GM23248 (cell line): Measurements from ENCODE around the gene MYO5B. TPM values are rescaled to one million over a fixed set of nuclear protein-coding genes. Genes with fewer than 3 reads are reported as not detected.

Experiments used
- DNase-seq: peaks from one replicate; pipeline ENCODE4 v3.0.0-alpha.2; 2015
- H2AFZ ChIP-seq: fragments of 200-600 bp; sonication (generic); 2 replicates; pipeline ENCODE4 v1.6.1; 2016; ENCODE audit warnings: antibody characterized with exemption
- H3F3A ChIP-seq: fragments of 200-600 bp; sonication (generic); 2 replicates; pipeline ENCODE4 v1.6.1; 2016; ENCODE audit warnings: mild to moderate bottlenecking, antibody characterized with exemption, mixed run types; ENCODE audit not compliant: insufficient read depth
- H3K27ac ChIP-seq: fragments of 200-600 bp; sonication (generic); 2 replicates; pipeline ENCODE4 v1.5.1; 2016; ENCODE audit warnings: mild to moderate bottlenecking
- H3K27me3 ChIP-seq: fragments of 200-600 bp; sonication (generic); replicated peaks from 2 replicates; pipeline ENCODE4 v1.6.1; 2016; ENCODE audit warnings: mild to moderate bottlenecking; ENCODE audit not compliant: insufficient read depth
- H3K36me3 ChIP-seq: fragments of 200-600 bp; sonication (generic); 2 replicates; pipeline ENCODE4 v1.6.1; 2016; ENCODE audit warnings: low read depth, mild to moderate bottlenecking
- H3K4me1 ChIP-seq: fragments of 200-600 bp; sonication (generic); 2 replicates; pipeline ENCODE4 v1.6.1; 2016; ENCODE audit warnings: mild to moderate bottlenecking; ENCODE audit not compliant: insufficient read depth
- H3K4me2 ChIP-seq: fragments of 200-600 bp; sonication (generic); one replicate; pipeline ENCODE4 v1.6.1; 2016; ENCODE audit warnings: mild to moderate bottlenecking; ENCODE audit not compliant: unreplicated experiment
- H3K4me3 ChIP-seq: fragments of 200-600 bp; sonication (generic); 2 replicates; pipeline ENCODE4 v1.5.1; 2016; ENCODE audit warnings: mild to moderate bottlenecking
- H3K79me2 ChIP-seq: fragments of 200-600 bp; sonication (generic); 2 replicates; pipeline ENCODE4 v1.6.1; 2016; ENCODE audit warnings: mild to moderate bottlenecking; ENCODE audit not compliant: insufficient read depth
- H3K9ac ChIP-seq: fragments of 200-600 bp; sonication (generic); 2 replicates; pipeline ENCODE4 v1.6.1; 2016; ENCODE audit warnings: mild to moderate bottlenecking
- H3K9me2 ChIP-seq: fragments of 200-600 bp; sonication (generic); 2 replicates; pipeline ENCODE4 v1.6.1; 2016; ENCODE audit warnings: mixed run types, mild to moderate bottlenecking, moderate library complexity; ENCODE audit not compliant: insufficient read depth
- H3K9me3 ChIP-seq: fragments of 200-600 bp; sonication (generic); one replicate; pipeline ENCODE4 v1.6.1; 2017; ENCODE audit warnings: low read depth
- H4K20me1 ChIP-seq: fragments of 200-600 bp; sonication (generic); 2 replicates; pipeline ENCODE4 v1.6.0; 2016; ENCODE audit not compliant: insufficient read depth
- EZH2 ChIP-seq: fragments of 200-600 bp; sonication (generic); IDR thresholded peaks from 2 replicates; pipeline ENCODE4 v1.6.1; 2018; ENCODE audit warnings: antibody characterized with exemption, mild to moderate bottlenecking; ENCODE audit not compliant: insufficient read depth, poor library complexity, severe bottlenecking
- EZH2phosphoT487 ChIP-seq: fragments of 200-600 bp; sonication (generic); IDR thresholded peaks from 2 replicates; pipeline ENCODE4 v1.6.1; 2018; ENCODE audit warnings: antibody characterized with exemption, moderate library complexity, mild to moderate bottlenecking, low read depth; ENCODE audit not compliant: insufficient read depth
- WGBS, 2 experiments: methylation state at CpG; one replicate each; pipeline ENCODE4 v1.1.6; 2015 to 2017; ENCODE audit warnings: low lambda C conversion rate in 2 of 2, low coverage in 1 of 2; ENCODE audit errors: missing lambda C conversion rate in 2 of 2; 5-methylcytosine and 5-hydroxymethylcytosine counted together
- in situ Hi-C: fragments of 300-500 bp; cut with MboI; formaldehyde crosslinking; loops from 2 replicates; pipeline ENCODE4 v1.15.0; 2020
- polyA plus RNA-seq: library from polyadenylated mRNA; unstranded; fragments of >200 nt; fragmentation: Nextera tagmentation; extraction: Ambion mirVana; gene quantifications from 2 replicates; pipeline ENCODE4 v1.2.1, GENCODE V29; 2016
- total RNA-seq: library from RNA; depleted of rRNA; stranded (reverse); fragments of >200 nt; shearing (Covaris generic); gene quantifications from 2 replicates; pipeline ENCODE4 v1.2.3, GENCODE V29; 2014

MYO5B gene
- total and polyA plus RNA-seq, 2 experiments from 2014 or later, result 0.03 TPM; not detected in 1

GRCh38 chr18:49847524-49847923, 347.4 kb downstream of the MYO5B start:
- H3K27me3 ChIP-seq, result no peaks in the 10 kb centered on the region; the same call in 1 of the 2 replicates
- no peaks in the 10 kb centered on the region for H4K20me1 ChIP-seq
- H3K27ac ChIP-seq, result no peak overlapping the region
- no peak for DNase-seq
- H3F3A ChIP-seq, result 0 out of 2 replicates have a peak, but pooled peaks cover 4% of the 10 kb centered on the region
- 88% methylated on average over 8 of the region's 8 CpGs for WGBS, 2 experiments
- no peaks in the 10 kb centered on the region for H3K36me3 ChIP-seq
- no peaks in the 10 kb centered on the region for H3K9me3 ChIP-seq
- H3K79me2 ChIP-seq, result no peaks in the 10 kb centered on the region
- H2AFZ ChIP-seq, result no peak overlapping the region
- in situ Hi-C loops, result no loop called here
- H3K4me3 ChIP-seq, result no peak overlapping the region
- TF ChIP-seq EZH2phosphoT487, result no peak
- no peak for TF ChIP-seq EZH2
- no peaks in the 10 kb centered on the region for H3K9me2 ChIP-seq
- H3K4me2 ChIP-seq, result no peak overlapping the region
- H3K4me1 ChIP-seq, result peaks cover 19% of the 10 kb centered on the region
- no peak overlapping the region for H3K9ac ChIP-seq

- no peak overlapping the region for H3K4me2 ChIP-seq
- 59 to 67% methylated on average over 7 to 10 of the region's 10 CpGs for WGBS, 2 experiments
Observed at GRCh38 chr18:49846718-49847470, 348.1 kb downstream of the MYO5B start.

GRCh38 chr18:49846361-49846662, 348.6 kb downstream of the MYO5B start:
- no peak overlapping the region for H3K9ac ChIP-seq
- peaks cover 19% of the 10 kb centered on the region for H3K4me1 ChIP-seq
- in situ Hi-C loops, result no loop called here
- WGBS, 2 experiments, result 5% methylated on average over 5 of the region's 5 CpGs
- 0 out of 2 replicates have a peak, but pooled peaks cover 4% of the 10 kb centered on the region for H3F3A ChIP-seq
- no peaks in the 10 kb centered on the region for H3K9me2 ChIP-seq
- no peaks in the 10 kb centered on the region for H3K9me3 ChIP-seq
- H3K4me2 ChIP-seq, result no peak overlapping the region
- H4K20me1 ChIP-seq, result no peaks in the 10 kb centered on the region
- H3K27ac ChIP-seq, result no peak overlapping the region
- TF ChIP-seq EZH2phosphoT487 (no peak), EZH2 (no peak)
- H3K4me3 ChIP-seq, result no peak overlapping the region
- no peaks in the 10 kb centered on the region for H3K36me3 ChIP-seq
- no peak overlapping the region for H2AFZ ChIP-seq
- peak; percentile 87 for DNase-seq
- H3K27me3 ChIP-seq, result no peaks in the 10 kb centered on the region; the same call in 1 of the 2 replicates
- H3K79me2 ChIP-seq, result no peaks in the 10 kb centered on the region

More at GRCh38 chr18:49846718-49847470, 348.1 kb downstream of the MYO5B start:
- TF ChIP-seq EZH2phosphoT487 (no peak), EZH2 (no peak)
- H3K9me3 ChIP-seq, result no peaks in the 10 kb centered on the region
- H3K4me1 ChIP-seq, result peaks cover 19% of the 10 kb centered on the region
- H2AFZ ChIP-seq, result no peak overlapping the region
- no peaks in the 10 kb centered on the region for H3K36me3 ChIP-seq
- H3K27ac ChIP-seq, result no peak overlapping the region
- DNase-seq, result no peak
- H3F3A ChIP-seq, result 0 out of 2 replicates have a peak, but pooled peaks cover 4% of the 10 kb centered on the region
- no peaks in the 10 kb centered on the region for H3K9me2 ChIP-seq
- H3K79me2 ChIP-seq, result no peaks in the 10 kb centered on the region
- in situ Hi-C loops, result no loop called here
- H3K9ac ChIP-seq, result no peak overlapping the region
- H3K4me3 ChIP-seq, result no peak overlapping the region
- no peaks in the 10 kb centered on the region; the same call in 1 of the 2 replicates for H3K27me3 ChIP-seq
- H4K20me1 ChIP-seq, result no peaks in the 10 kb centered on the region

GRCh38 chr18:49845629-49846360, 349.2 kb downstream of the MYO5B start:
- H3K4me2 ChIP-seq, result no peak overlapping the region
- no peaks in the 10 kb centered on the region for H4K20me1 ChIP-seq
- H3F3A ChIP-seq, result 0 out of 2 replicates have a peak, but pooled peaks cover 4% of the 10 kb centered on the region
- H3K9ac ChIP-seq, result no peak overlapping the region
- H3K9me3 ChIP-seq, result no peaks in the 10 kb centered on the region
- no peaks in the 10 kb centered on the region; the same call in 1 of the 2 replicates for H3K27me3 ChIP-seq
- 15 to 47% methylated on average over 4 to 6 of the region's 6 CpGs for whole genome bisulfite sequencing, 2 experiments
- no peak for TF ChIP-seq EZH2phosphoT487
- no peak for TF ChIP-seq EZH2
- no peaks in the 10 kb centered on the region for H3K79me2 ChIP-seq
- no peak overlapping the region for H2AFZ ChIP-seq
- in situ Hi-C loops, result no loop called here
- no peaks in the 10 kb centered on the region for H3K36me3 ChIP-seq
- no peaks in the 10 kb centered on the region for H3K9me2 ChIP-seq
- H3K27ac ChIP-seq, result no peak overlapping the region
- peak; percentile 12 for DNase-seq
- H3K4me1 ChIP-seq, result peaks cover 19% of the 10 kb centered on the region
- H3K4me3 ChIP-seq, result no peak overlapping the region
